Measurements from ENCODE around the gene RBBP8NL. TPM values are rescaled to one million over a fixed set of nuclear protein-coding genes. Genes with fewer than 3 reads are reported as not detected.

Gene RBBP8NL
- total RNA-seq, 1 experiment from 2014 or later: not detected

GRCh38 chr20:62464990-62465389, 37.7 kb upstream of the RBBP8NL start:
- H3K9ac ChIP-seq (ENCODE audit: low read length): no peak overlapping the region
- no peaks in the 10 kb centered on the region for H3K4me1 ChIP-seq (ENCODE audit: low read length)
- H3K36me3 ChIP-seq (ENCODE audit: insufficient read depth, low read length): no peaks in the 10 kb centered on the region
- no peaks in the 10 kb centered on the region for H3K9me3 ChIP-seq (ENCODE audit: low read length)
- H4K20me1 ChIP-seq (ENCODE audit: insufficient read depth, low read depth, low read length): no peaks in the 10 kb centered on the region; the same call in 1 of the 2 replicates
- no peak overlapping the region for H3K4me2 ChIP-seq (ENCODE audit: low read depth, low read length, poor library complexity, severe bottlenecking)
- H3K79me2 ChIP-seq (ENCODE audit: low read length): no peaks in the 10 kb centered on the region
- H3K27ac ChIP-seq (ENCODE audit: low read length): no peak overlapping the region
- no peaks in the 10 kb centered on the region for H3K9me2 ChIP-seq (replicated peaks; ENCODE audit: insufficient read depth, low read length)
- H3K27me3 ChIP-seq (ENCODE audit: low read length): no peaks in the 10 kb centered on the region
- no peak overlapping the region for H3K4me3 ChIP-seq (ENCODE audit: low read length)
- no peak for DNase-seq
- no peak overlapping the region for H2AFZ ChIP-seq (ENCODE audit: low read length)

- no peak overlapping the region for H3K4me3 ChIP-seq (ENCODE audit: low read length)
Observed at GRCh38 chr20:62464425-62464770, 37.1 kb upstream of the RBBP8NL start.

GRCh38 chr20:62463651-62464424, 36.5 kb upstream of the RBBP8NL start:
- H3K4me3 ChIP-seq (ENCODE audit: low read length): no peak overlapping the region
- no peak overlapping the region for H2AFZ ChIP-seq (ENCODE audit: low read length)
- H4K20me1 ChIP-seq (ENCODE audit: insufficient read depth, low read depth, low read length): no peaks in the 10 kb centered on the region; the same call in 1 of the 2 replicates
- no peaks in the 10 kb centered on the region for H3K4me1 ChIP-seq (ENCODE audit: low read length)
- H3K27ac ChIP-seq (ENCODE audit: low read length): no peak overlapping the region
- H3K27me3 ChIP-seq (ENCODE audit: low read length): no peaks in the 10 kb centered on the region
- H3K9me2 ChIP-seq (replicated peaks; ENCODE audit: insufficient read depth, low read length): no peaks in the 10 kb centered on the region
- no peaks in the 10 kb centered on the region for H3K79me2 ChIP-seq (ENCODE audit: low read length)
- H3K9ac ChIP-seq (ENCODE audit: low read length): no peak overlapping the region
- H3K36me3 ChIP-seq (ENCODE audit: insufficient read depth, low read length): no peaks in the 10 kb centered on the region
- H3K9me3 ChIP-seq (ENCODE audit: low read length): no peaks in the 10 kb centered on the region
- no peak overlapping the region for H3K4me2 ChIP-seq (ENCODE audit: low read depth, low read length, poor library complexity, severe bottlenecking)
- no peak for DNase-seq

More at GRCh38 chr20:62464425-62464770, 37.1 kb upstream of the RBBP8NL start:
- no peak overlapping the region for H3K9ac ChIP-seq (ENCODE audit: low read length)
- no peaks in the 10 kb centered on the region; the same call in 1 of the 2 replicates for H4K20me1 ChIP-seq (ENCODE audit: insufficient read depth, low read depth, low read length)
- no peaks in the 10 kb centered on the region for H3K36me3 ChIP-seq (ENCODE audit: insufficient read depth, low read length)
- H3K27ac ChIP-seq (ENCODE audit: low read length): no peak overlapping the region
- H3K4me1 ChIP-seq (ENCODE audit: low read length): no peaks in the 10 kb centered on the region
- H3K79me2 ChIP-seq (ENCODE audit: low read length): no peaks in the 10 kb centered on the region
- no peaks in the 10 kb centered on the region for H3K9me3 ChIP-seq (ENCODE audit: low read length)
- H3K4me2 ChIP-seq (ENCODE audit: low read depth, low read length, poor library complexity, severe bottlenecking): no peak overlapping the region
- no peak overlapping the region for H2AFZ ChIP-seq (ENCODE audit: low read length)
- H3K9me2 ChIP-seq (replicated peaks; ENCODE audit: insufficient read depth, low read length): no peaks in the 10 kb centered on the region
- DNase-seq: no peak
- H3K27me3 ChIP-seq (ENCODE audit: low read length): no peaks in the 10 kb centered on the region

GRCh38 chr20:62462976-62463592, 35.7 kb upstream of the RBBP8NL start:
- no peaks in the 10 kb centered on the region for H3K9me2 ChIP-seq (replicated peaks; ENCODE audit: insufficient read depth, low read length)

GRCh38 chr20:62461834-62462233, 34.5 kb upstream of the RBBP8NL start:
- H2AFZ ChIP-seq (ENCODE audit: low read length): no peak overlapping the region

More at GRCh38 chr20:62462976-62463592, 35.7 kb upstream of the RBBP8NL start:
- Histone ChIP-seq H3K36me3 (ENCODE audit: insufficient read depth, low read length) (no peaks in the 10 kb centered on the region), H3K27me3 (ENCODE audit: low read length) (no peaks in the 10 kb centered on the region), H2AFZ (ENCODE audit: low read length) (no peak overlapping the region), H3K9me3 (ENCODE audit: low read length) (no peaks in the 10 kb centered on the region), H3K4me2 (ENCODE audit: low read depth, low read length, poor library complexity, severe bottlenecking) (no peak overlapping the region), H4K20me1 (ENCODE audit: insufficient read depth, low read depth, low read length) (no peaks in the 10 kb centered on the region; the same call in 1 of the 2 replicates), H3K27ac (ENCODE audit: low read length) (no peak overlapping the region), H3K4me1 (ENCODE audit: low read length) (no peaks in the 10 kb centered on the region), H3K9ac (ENCODE audit: low read length) (no peak overlapping the region), H3K4me3 (ENCODE audit: low read length) (no peak overlapping the region), H3K79me2 (ENCODE audit: low read length) (no peaks in the 10 kb centered on the region)
- DNase-seq: no peak

GRCh38 chr20:62461157-62461556, 33.8 kb upstream of the RBBP8NL start:
- no peaks in the 10 kb centered on the region for H3K36me3 ChIP-seq (ENCODE audit: insufficient read depth, low read length)
- no peak overlapping the region for H2AFZ ChIP-seq (ENCODE audit: low read length)
- no peaks in the 10 kb centered on the region for H4K20me1 ChIP-seq (ENCODE audit: insufficient read depth, low read depth, low read length)
- no peak overlapping the region for H3K27ac ChIP-seq (ENCODE audit: low read length)
- H3K9me3 ChIP-seq (ENCODE audit: low read length): no peaks in the 10 kb centered on the region
- no peaks in the 10 kb centered on the region for H3K4me1 ChIP-seq (ENCODE audit: low read length)
- H3K9me2 ChIP-seq (replicated peaks; ENCODE audit: insufficient read depth, low read length): no peaks in the 10 kb centered on the region
- no peak overlapping the region for H3K4me2 ChIP-seq (ENCODE audit: low read depth, low read length, poor library complexity, severe bottlenecking)
- no peak overlapping the region for H3K4me3 ChIP-seq (ENCODE audit: low read length)
- no peaks in the 10 kb centered on the region for H3K79me2 ChIP-seq (ENCODE audit: low read length)
- H3K27me3 ChIP-seq (ENCODE audit: low read length): no peaks in the 10 kb centered on the region
- H3K9ac ChIP-seq (ENCODE audit: low read length): no peak overlapping the region
- no peak for DNase-seq

More at GRCh38 chr20:62461834-62462233, 34.5 kb upstream of the RBBP8NL start:
- Histone ChIP-seq H3K9me2 (replicated peaks; ENCODE audit: insufficient read depth, low read length) (no peaks in the 10 kb centered on the region), H4K20me1 (ENCODE audit: insufficient read depth, low read depth, low read length) (no peaks in the 10 kb centered on the region), H3K36me3 (ENCODE audit: insufficient read depth, low read length) (no peaks in the 10 kb centered on the region), H3K79me2 (ENCODE audit: low read length) (no peaks in the 10 kb centered on the region), H3K4me3 (ENCODE audit: low read length) (no peak overlapping the region), H3K4me2 (ENCODE audit: low read depth, low read length, poor library complexity, severe bottlenecking) (no peak overlapping the region), H3K9me3 (ENCODE audit: low read length) (no peaks in the 10 kb centered on the region), H3K9ac (ENCODE audit: low read length) (no peak overlapping the region), H3K27me3 (ENCODE audit: low read length) (no peaks in the 10 kb centered on the region), H3K27ac (ENCODE audit: low read length) (no peak overlapping the region), H3K4me1 (ENCODE audit: low read length) (no peaks in the 10 kb centered on the region)
- no peak for DNase-seq

GRCh38 chr20:62460678-62461077, 33.3 kb upstream of the RBBP8NL start:
- Histone ChIP-seq H4K20me1 (ENCODE audit: insufficient read depth, low read depth, low read length) (no peaks in the 10 kb centered on the region), H3K36me3 (ENCODE audit: insufficient read depth, low read length) (no peaks in the 10 kb centered on the region), H3K9ac (ENCODE audit: low read length) (no peak overlapping the region), H3K4me3 (ENCODE audit: low read length) (no peak overlapping the region), H3K4me2 (ENCODE audit: low read depth, low read length, poor library complexity, severe bottlenecking) (no peak overlapping the region), H3K9me3 (ENCODE audit: low read length) (no peaks in the 10 kb centered on the region), H3K9me2 (replicated peaks; ENCODE audit: insufficient read depth, low read length) (no peaks in the 10 kb centered on the region), H3K27ac (ENCODE audit: low read length) (no peak overlapping the region), H3K27me3 (ENCODE audit: low read length) (no peaks in the 10 kb centered on the region), H3K4me1 (ENCODE audit: low read length) (no peaks in the 10 kb centered on the region), H3K79me2 (ENCODE audit: low read length) (no peaks in the 10 kb centered on the region), H2AFZ (ENCODE audit: low read length) (no peak overlapping the region)
- DNase-seq: no peak

GRCh38 chr20:62459488-62459887, 32.1 kb upstream of the RBBP8NL start:
- Histone ChIP-seq H3K9ac (ENCODE audit: low read length) (no peak overlapping the region), H3K36me3 (ENCODE audit: insufficient read depth, low read length) (no peaks in the 10 kb centered on the region), H3K27ac (ENCODE audit: low read length) (no peak overlapping the region), H3K4me1 (ENCODE audit: low read length) (no peaks in the 10 kb centered on the region), H3K4me2 (ENCODE audit: low read depth, low read length, poor library complexity, severe bottlenecking) (no peak overlapping the region), H4K20me1 (ENCODE audit: insufficient read depth, low read depth, low read length) (no peaks in the 10 kb centered on the region), H3K27me3 (ENCODE audit: low read length) (no peaks in the 10 kb centered on the region), H3K9me3 (ENCODE audit: low read length) (no peaks in the 10 kb centered on the region), H2AFZ (ENCODE audit: low read length) (no peak overlapping the region), H3K79me2 (ENCODE audit: low read length) (no peaks in the 10 kb centered on the region), H3K9me2 (replicated peaks; ENCODE audit: insufficient read depth, low read length) (no peaks in the 10 kb centered on the region), H3K4me3 (ENCODE audit: low read length) (no peak overlapping the region)
- DNase-seq: no peak
